ENCODE measurements around the gene UBTD2.
A peak's percentile ranks its signal among the peaks of the same experiment; 100 is the strongest.
"Not testable (repeated sequence)": the region's sequence is repeated elsewhere in the genome, so short reads cannot be mapped to it uniquely, and the experiment has no call there.

UBTD2 gene

DNA sequence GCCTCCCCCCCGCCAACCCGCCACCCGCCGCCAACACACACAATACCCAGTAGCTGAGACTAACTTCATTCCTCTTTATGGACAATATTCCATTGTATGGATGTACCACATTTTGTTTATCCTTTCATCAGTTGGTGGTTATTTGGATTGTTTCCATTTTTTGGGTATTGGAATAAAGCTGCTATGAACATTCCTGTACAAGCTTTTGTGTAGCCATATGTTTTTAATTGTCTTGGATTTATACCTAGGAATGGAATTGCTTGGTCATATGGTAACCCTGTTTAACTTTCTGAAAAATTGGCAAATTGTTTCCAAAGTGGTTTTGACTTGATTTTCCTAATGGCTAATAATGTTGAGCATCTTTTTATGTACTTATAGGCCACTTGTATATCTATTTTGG lies 4.9 kb upstream of the UBTD2 start:
- no peak overlapping the region for H3K27ac ChIP-seq
- no peak for TF ChIP-seq ZFX (IDR thresholded peaks at IDR 0.05; ENCODE audit: borderline replicate concordance)
- TF ChIP-seq, protein P1, sequence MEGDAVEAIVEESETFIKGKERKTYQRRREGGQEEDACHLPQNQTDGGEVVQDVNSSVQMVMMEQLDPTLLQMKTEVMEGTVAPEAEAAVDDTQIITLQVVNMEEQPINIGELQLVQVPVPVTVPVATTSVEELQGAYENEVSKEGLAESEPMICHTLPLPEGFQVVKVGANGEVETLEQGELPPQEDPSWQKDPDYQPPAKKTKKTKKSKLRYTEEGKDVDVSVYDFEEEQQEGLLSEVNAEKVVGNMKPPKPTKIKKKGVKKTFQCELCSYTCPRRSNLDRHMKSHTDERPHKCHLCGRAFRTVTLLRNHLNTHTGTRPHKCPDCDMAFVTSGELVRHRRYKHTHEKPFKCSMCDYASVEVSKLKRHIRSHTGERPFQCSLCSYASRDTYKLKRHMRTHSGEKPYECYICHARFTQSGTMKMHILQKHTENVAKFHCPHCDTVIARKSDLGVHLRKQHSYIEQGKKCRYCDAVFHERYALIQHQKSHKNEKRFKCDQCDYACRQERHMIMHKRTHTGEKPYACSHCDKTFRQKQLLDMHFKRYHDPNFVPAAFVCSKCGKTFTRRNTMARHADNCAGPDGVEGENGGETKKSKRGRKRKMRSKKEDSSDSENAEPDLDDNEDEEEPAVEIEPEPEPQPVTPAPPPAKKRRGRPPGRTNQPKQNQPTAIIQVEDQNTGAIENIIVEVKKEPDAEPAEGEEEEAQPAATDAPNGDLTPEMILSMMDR (IDR thresholded peaks at IDR 0.05), result no peak

DNA sequence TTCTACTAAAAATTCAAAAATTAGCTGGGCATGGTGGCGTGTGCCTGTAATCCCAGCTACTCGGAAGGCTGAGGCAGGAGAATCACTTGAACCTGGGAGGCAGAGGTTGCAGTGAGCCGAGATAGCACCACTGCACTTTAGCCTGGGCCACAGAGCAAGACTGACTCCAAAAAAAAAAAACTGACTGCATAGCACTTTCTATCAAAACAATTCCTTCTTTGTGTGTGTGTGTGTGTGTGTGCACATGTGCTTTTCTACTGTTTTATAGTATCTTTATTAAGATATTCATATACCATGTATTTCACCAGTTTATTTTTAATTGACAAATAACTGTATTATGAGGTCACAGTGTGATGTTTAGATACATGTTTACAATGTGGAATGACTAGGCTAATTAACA lies 3.6 kb upstream of the UBTD2 start:
- not testable (repeated sequence) for H3K27ac ChIP-seq

DNA sequence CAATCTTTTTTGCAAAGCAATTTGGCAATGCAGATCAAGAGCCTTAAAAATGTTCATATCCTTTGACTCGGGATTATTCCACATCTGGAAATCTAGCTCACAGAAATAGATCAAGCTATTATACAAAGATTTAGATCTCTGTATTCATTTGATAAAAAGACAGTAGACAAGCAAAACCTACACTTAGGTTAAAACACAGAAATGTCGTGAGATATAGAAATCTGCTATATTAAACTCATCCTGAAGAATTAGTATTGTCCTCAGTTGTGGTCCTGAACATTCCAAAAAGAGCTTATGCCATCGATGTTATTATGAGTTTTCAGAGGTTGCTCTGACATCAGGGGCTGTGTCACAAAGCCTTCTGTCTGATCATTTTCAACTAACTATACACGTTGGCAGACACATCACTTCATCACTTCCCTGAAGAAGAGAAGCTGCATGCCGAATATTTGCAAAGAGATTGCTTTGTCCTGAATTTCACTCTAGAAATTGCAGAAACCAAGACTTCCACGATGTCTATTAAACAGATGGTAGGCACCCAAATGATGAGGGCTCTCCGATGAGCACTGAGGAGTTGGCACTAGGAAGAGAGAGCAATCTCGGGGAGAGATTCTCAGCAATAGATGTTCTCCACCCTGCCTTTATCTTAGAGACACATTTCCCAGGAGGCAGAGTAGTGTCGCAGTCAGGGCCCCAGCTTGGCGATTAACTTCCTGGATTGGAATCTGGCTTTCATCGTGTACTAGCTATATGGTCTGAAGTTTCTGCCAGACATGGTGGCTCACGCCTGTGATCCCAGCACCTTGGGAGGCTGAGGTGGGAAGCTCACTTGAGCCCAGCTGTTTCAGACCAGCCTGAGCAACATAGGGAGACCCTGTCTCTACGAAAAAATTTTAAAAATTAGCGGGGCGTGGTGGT lies 1.9 kb upstream of the UBTD2 start:
- TF ChIP-seq, protein P1 (IDR thresholded peaks at IDR 0.05), result no peak
- no peak for TF ChIP-seq ZFX (IDR thresholded peaks at IDR 0.05; ENCODE audit: borderline replicate concordance)

DNA sequence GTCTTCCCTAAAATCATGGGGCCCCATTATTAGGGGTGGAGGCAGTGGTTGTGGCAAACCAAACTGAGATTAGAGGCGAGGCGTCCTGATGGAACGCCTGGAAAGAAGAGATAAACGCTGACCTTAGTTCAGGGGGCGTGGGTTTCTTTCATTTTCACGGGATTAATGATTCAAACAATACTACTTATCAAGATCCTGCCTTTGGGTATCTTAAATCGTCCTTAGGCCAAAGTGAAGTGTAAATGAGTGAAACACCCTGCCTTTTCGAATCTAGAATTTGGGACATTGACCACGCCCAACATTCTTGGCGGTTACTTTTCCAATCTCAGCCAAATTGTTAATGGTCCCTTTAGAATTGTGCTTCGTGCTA lies 1.0 kb upstream of the UBTD2 start:
- H3K27ac ChIP-seq, result peak overlapping the region; percentile 80
- TF ChIP-seq, protein P1 (IDR thresholded peaks at IDR 0.05), result no peak
- TF ChIP-seq ZFX (IDR thresholded peaks at IDR 0.05; ENCODE audit: borderline replicate concordance), result no peak

More for the DNA sequence above, 1.9 kb upstream of the UBTD2 start:
- H3K27ac ChIP-seq, result no peak overlapping the region

DNA sequence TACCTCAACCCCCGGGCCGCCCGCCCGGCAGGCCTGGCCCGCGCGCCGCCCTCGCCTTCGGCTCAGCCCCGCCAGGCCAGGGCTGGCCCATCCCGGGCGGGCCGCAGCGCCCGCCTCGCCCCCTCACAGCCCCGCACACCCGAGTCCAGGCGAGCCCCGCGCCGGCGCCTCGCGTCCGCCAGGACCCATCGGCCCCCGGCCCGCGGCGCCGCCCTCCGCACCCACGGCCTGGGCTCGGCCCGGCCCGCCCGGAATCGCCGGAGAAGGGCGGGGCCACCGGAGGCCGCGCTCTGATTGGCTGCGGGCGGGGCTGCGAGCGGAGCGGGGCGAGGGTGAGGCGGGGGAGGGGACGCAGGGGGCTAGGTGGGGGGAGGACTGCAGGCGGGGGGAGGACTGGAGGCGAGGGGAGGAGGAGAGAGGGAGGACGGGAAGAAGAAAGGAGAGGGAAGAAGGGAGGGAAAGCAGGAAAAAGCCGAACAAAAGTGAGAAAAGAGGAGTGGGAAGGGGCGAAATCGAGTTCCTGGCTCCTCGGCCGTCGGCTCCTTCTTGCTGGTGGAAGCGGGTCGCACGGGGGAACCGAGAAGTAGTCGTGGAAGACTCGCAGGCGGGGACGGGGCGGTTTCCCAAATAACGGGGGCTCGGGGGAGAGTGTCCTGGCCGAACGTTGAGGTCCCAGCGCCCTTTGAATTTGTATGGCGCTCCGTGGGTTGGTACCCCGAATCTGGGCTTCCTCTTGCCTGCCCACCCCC lies 472 bp upstream of the UBTD2 start:
- TF ChIP-seq ZFX (IDR thresholded peaks at IDR 0.05; ENCODE audit: borderline replicate concordance), result no peak
- TF ChIP-seq, protein P1 (IDR thresholded peaks at IDR 0.05), result no peak
- peak overlapping the region; percentile 80 for H3K27ac ChIP-seq

DNA sequence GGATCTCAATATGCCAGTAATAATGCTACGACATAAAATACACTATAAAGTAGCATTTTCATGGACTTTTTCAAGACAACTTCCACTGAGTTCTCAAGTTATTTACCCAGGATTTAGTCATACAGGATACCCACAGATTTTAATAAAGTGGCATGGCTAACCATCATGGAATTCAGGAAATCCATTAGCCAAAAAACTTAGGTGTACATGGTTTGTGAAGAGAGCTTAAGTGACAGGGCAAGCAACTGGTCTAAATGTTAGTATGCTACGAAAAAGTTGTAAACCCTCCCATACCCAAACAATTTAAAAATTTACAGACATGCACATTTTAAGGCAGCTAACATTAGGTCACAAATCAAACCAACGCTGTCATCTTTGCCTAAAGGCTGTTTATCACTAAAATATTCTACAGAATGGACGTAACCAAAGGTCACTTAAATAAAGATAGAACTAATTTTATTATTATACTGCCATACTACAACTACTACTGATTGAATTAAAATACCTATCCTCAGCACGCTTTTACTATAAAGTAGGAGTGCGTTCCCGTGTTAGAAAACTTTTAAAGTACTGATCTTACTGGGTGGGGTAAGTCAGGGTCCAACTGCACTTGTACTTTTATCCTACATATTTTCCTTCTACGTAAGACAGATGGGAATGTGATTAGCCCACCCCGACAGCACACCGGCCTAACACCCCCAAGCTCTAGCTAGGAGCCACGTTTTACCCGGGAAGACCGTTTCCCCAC lies 1.1 kb downstream of the UBTD2 start:
- TF ChIP-seq, protein P1 (IDR thresholded peaks at IDR 0.05), result no peak
- no peak for TF ChIP-seq ZFX (IDR thresholded peaks at IDR 0.05; ENCODE audit: borderline replicate concordance)
- H3K27ac ChIP-seq, result peak overlapping the region; percentile 80

DNA sequence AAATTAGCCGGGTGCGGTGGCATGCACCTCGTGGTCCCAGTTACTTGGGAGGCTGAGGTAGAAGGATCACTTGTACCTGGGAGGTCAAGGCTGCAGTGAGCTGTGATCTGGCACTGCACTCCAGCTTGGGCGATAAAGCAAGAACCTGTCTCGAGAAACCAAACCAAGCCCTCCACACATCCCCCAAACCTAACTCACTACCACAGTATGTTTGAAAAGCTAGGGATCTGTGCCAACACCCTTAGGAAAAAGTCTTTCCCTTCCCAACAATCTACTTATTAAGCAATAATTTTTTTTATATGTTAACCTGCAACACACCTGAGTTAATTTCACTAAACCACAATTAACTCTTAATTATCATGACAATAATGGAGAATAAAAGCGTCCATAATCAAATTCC lies 2.2 kb downstream of the UBTD2 start:
- TF ChIP-seq, protein P1 (IDR thresholded peaks at IDR 0.05), result no peak
- no peak overlapping the region for H3K27ac ChIP-seq
